Tibial nerve (tissue), 4 donors: ENCODE results near the gene IFNGR1. TPM values are rescaled to one million over a fixed set of nuclear protein-coding genes. Genes with fewer than 3 reads are reported as not detected.

ENCODE experiments used
- DNase-seq, 2 donors: peaks; one replicate each; pipeline ENCODE4 v3.0.0-alpha.2; 2019; ENCODE audit warnings: low spot score in 2 of 2
- H3K27ac ChIP-seq, 4 donors: fragments of 200-600 bp; sonication (generic) in 3 of 4; one replicate each; pipeline ENCODE4 v1.5.1; 2017 to 2019; ENCODE audit warnings: mild to moderate bottlenecking in 1 of 4
- H3K27me3 ChIP-seq, 2 donors: fragments of 200-600 bp; sonication (generic) in 1 of 2; one replicate each; pipeline versions ENCODE4 v1.5.1 to v1.6.0; 2017 to 2019
- H3K36me3 ChIP-seq, 3 donors: fragments of 200-600 bp; sonication (generic); one replicate each; pipeline ENCODE4 v1.5.1; 2018 to 2019
- H3K4me1 ChIP-seq, 4 donors: fragments of 200-600 bp; sonication (generic) in 3 of 4; one replicate each; pipeline ENCODE4 v1.5.1; 2017 to 2019
- H3K4me3 ChIP-seq, 4 donors: fragments of 200-600 bp; sonication (generic) in 3 of 4; one replicate each; pipeline ENCODE4 v1.5.1; 2017 to 2019; ENCODE audit warnings: mild to moderate bottlenecking in 1 of 4, moderate library complexity in 1 of 4
- H3K9me3 ChIP-seq, 4 donors: fragments of 200-600 bp; sonication (generic) in 3 of 4; one replicate each; pipeline ENCODE4 v1.5.1; 2017 to 2019
- EP300 ChIP-seq, 2 donors: sonication (generic); formaldehyde crosslinking; IDR thresholded peaks; one replicate each; pipeline ENCODE4 v1.6.1; 2017; ENCODE audit warnings: antibody characterized with exemption in 2 of 2, mild to moderate bottlenecking in 1 of 2
- POLR2A ChIP-seq, 2 donors: fragments of 450-650 bp; IDR thresholded peaks; one replicate each; pipeline ENCODE4 v1.6.1; 2017; ENCODE audit warnings: antibody characterized with exemption in 2 of 2, mild to moderate bottlenecking in 2 of 2, moderate library complexity in 2 of 2
- WGBS, 2 donors: methylation state at CpG; one replicate each; pipeline ENCODE4 v1.1.5; 2018; 5-methylcytosine and 5-hydroxymethylcytosine counted together
- total RNA-seq, 4 donors: library from RNA; depleted of rRNA; stranded (reverse); fragments of >200 nt; gene quantifications; one replicate each; pipeline ENCODE4 v1.1.0, GENCODE V29; 2016
- TF ChIP-seq, protein P1 (sequence below), 5 experiments: fragments of 200-600 bp in 3 of 5; fragments of 450-650 bp in 2 of 5; sonication (generic) in 3 of 5; IDR thresholded peaks; one replicate each; pipeline ENCODE4 v1.5.1; 2016 to 2019; ENCODE audit warnings: antibody characterized with exemption in 5 of 5, mild to moderate bottlenecking in 3 of 5, moderate library complexity in 2 of 5

Gene IFNGR1
- total RNA-seq, 4 donors from 2014 or later, result 73.8 to 125 (median 97.8) TPM

DNA sequence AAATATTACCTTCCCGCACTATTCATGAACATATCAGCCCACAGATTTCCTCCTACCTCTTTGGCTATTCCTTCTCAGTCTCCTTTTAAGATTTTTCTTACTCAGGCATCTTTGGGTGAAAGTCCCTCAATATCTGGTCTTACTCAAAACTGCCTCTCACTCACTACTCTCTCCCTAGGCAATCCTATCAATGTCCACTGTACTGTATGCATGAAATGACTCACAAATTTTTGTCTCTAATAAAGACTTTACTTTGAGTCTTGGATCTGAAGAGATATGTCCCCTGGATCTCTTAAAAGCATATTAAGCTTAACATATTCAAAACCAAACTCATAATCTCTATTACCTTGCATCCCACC is 70.2 kb downstream of the IFNGR1 start:
- no peak for TF ChIP-seq EP300 (IDR thresholded peaks at IDR 0.05)
- TF ChIP-seq, protein P1, sequence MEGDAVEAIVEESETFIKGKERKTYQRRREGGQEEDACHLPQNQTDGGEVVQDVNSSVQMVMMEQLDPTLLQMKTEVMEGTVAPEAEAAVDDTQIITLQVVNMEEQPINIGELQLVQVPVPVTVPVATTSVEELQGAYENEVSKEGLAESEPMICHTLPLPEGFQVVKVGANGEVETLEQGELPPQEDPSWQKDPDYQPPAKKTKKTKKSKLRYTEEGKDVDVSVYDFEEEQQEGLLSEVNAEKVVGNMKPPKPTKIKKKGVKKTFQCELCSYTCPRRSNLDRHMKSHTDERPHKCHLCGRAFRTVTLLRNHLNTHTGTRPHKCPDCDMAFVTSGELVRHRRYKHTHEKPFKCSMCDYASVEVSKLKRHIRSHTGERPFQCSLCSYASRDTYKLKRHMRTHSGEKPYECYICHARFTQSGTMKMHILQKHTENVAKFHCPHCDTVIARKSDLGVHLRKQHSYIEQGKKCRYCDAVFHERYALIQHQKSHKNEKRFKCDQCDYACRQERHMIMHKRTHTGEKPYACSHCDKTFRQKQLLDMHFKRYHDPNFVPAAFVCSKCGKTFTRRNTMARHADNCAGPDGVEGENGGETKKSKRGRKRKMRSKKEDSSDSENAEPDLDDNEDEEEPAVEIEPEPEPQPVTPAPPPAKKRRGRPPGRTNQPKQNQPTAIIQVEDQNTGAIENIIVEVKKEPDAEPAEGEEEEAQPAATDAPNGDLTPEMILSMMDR (IDR thresholded peaks at IDR 0.05), result no peak
- TF ChIP-seq POLR2A (IDR thresholded peaks at IDR 0.05), result no peak
- Histone ChIP-seq H3K27ac (no peak overlapping the region), H3K27me3 (no peaks in the 10 kb centered on the region), H3K4me3 (no peak overlapping the region), H3K36me3 (no peaks in the 10 kb centered on the region), H3K9me3 (no peaks in the 10 kb centered on the region), H3K4me1 (no peaks in the 10 kb centered on the region)
- DNase-seq, result no peak
- 24 to 80% methylated on average over 1 of the region's 1 CpG for WGBS, 2 donors

DNA sequence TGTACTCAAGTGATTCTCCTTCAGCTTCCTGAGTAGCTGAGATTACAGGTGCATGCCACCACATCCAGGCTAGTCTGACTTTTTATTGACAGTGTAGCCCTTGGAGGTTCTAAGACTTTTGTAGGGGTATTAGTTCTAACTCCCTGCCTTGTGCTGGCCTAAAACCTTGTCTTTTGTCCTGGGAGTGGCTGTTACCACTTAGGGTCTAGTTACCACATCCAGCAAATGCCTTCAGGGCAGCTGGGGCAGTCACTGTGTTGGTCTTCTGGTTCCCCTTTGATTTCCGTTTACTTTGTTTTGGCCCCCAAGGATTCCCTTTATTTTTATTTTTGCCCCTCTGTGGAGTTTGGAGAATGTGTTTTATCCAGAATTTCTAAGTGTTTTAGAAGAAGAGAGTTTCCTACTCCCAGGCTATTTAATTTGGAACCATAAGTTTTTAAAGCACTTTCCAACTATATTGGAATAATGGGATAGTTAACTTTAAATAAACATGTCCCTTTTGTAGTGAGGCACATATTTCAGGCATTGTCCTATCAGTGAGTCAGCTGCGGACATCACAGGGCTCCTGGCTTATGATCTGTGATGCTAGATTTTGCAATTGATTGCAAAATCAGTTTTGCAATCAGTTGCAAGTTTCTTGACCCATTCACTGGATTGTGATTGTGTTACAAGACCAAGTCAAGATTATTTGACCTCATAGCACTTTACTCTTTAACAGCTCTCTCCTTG is 70.7 kb downstream of the IFNGR1 start:
- Histone ChIP-seq H3K27me3 (no peaks in the 10 kb centered on the region), H3K4me3 (no peak overlapping the region), H3K27ac (peak overlapping the region in 3 of 4 donors; percentile 30 to 75 (median 72)), H3K36me3 (no peaks in the 10 kb centered on the region), H3K4me1 (no peaks in the 10 kb centered on the region), H3K9me3 (no peaks in the 10 kb centered on the region)
- TF ChIP-seq EP300 (IDR thresholded peaks at IDR 0.05), result peak; percentile 66 to 92
- TF ChIP-seq POLR2A (IDR thresholded peaks at IDR 0.05), result no peak
- peak in 1 of 2 donors; percentile 55 for DNase-seq
- WGBS, 2 donors, result 64 to 75% methylated on average over 2 of the region's 2 CpGs

Other genes starting within 250 kb of the IFNGR1 start
- 1 to 10 TPM in 3 of 4 donors, under 1 TPM in 1; 0.60 to 6.3 (median 2.8) TPM for gene IL20RA, start 174.4 kb downstream of the IFNGR1 start, total RNA-seq
- gene IL22RA2, start 45.7 kb downstream of the IFNGR1 start, total RNA-seq, result not detected